ENCODE data around the gene TSEN2. TPM values are rescaled to one million over a fixed set of nuclear protein-coding genes. Genes with fewer than 3 reads are reported as not detected.

The TSEN2 gene
- total and polyA plus RNA-seq, 2 of the 4 experiments (the other 2 are of a cell fraction), result 9.5 to 14.2 TPM

GRCh38 chr3:12495749-12496452 lies 11.6 kb downstream of the TSEN2 start:
- intact Hi-C loops (cut with micrococcal nuclease) (no loop called here), dilution Hi-C loops (cut with HindIII; ENCODE audit: low sequenced_read_pairs, unreplicated experiment) (no loop called here), in situ Hi-C loops (cut with MboI; ENCODE audit: low sequenced_read_pairs) (no loop called here)
- Histone ChIP-seq H2BK5ac (ENCODE audit: low read depth, low read length, poor library complexity, severe bottlenecking) (no peak overlapping the region), H2BK15ac (ENCODE audit: low read depth, low read length) (no peak overlapping the region), H2AK9ac (replicated peaks; ENCODE audit: low read depth, low read length, poor library complexity) (no peak overlapping the region), H3K14ac (replicated peaks; ENCODE audit: low read depth, low read length) (no peak overlapping the region), H3K9ac (ENCODE audit: low read depth, low read length) (no peak overlapping the region), H3K79me1 (ENCODE audit: low read depth in 1 of 2, low read length in 2 of 2) (no peaks in the 10 kb centered on the region; a peak in 1 of 4 replicates), H3K18ac (ENCODE audit: low read depth, low read length) (no peak overlapping the region), H4K20me1 (ENCODE audit: insufficient read depth, low read length) (no peaks in the 10 kb centered on the region), H3K4me3 (ENCODE audit: insufficient read depth, low read depth, low read length) (no peak overlapping the region), H3K36me3 (ENCODE audit: control insufficient read depth, insufficient read depth, low read length) (peaks cover 17% of the 10 kb centered on the region), H3K9me3 (ENCODE audit: control insufficient read depth, insufficient read depth, low read length) (no peaks in the 10 kb centered on the region), H3K4me1 (ENCODE audit: control insufficient read depth, insufficient read depth, low read length) (no peaks in the 10 kb centered on the region), H2BK20ac (ENCODE audit: low read depth, low read length) (no peak overlapping the region), H2AK5ac (ENCODE audit: low read depth, low read length) (no peak overlapping the region), H3K27me3 (ENCODE audit: control insufficient read depth, insufficient read depth, low read length) (no peaks in the 10 kb centered on the region), H4K8ac (ENCODE audit: low read depth in 2 of 2, low read length in 2 of 2) (no peak overlapping the region), H3K56ac (ENCODE audit: extremely low read depth, insufficient read depth, low read length) (no peak overlapping the region), H4K91ac (ENCODE audit: insufficient read depth, low read depth, low read length) (no peak overlapping the region), H2BK120ac (ENCODE audit: low read depth, low read length) (no peak overlapping the region), H3K9me1 (ENCODE audit: insufficient read depth, low read length) (peaks cover 7% of the 10 kb centered on the region), H2AFZ (replicated peaks; ENCODE audit: low read length, poor library complexity) (no peak overlapping the region), H3K23ac (ENCODE audit: low read depth, low read length) (no peak overlapping the region), H3K4me2 (ENCODE audit: low read depth, low read length) (no peak overlapping the region), H3K27ac (ENCODE audit: insufficient read depth, low read length) (no peak overlapping the region), H3K4ac (ENCODE audit: low read depth, low read length) (no peak overlapping the region), H4K5ac (ENCODE audit: low read depth, low read length) (no peak overlapping the region)
- DNase-seq (no peak), ATAC-seq (ENCODE audit: low read depth) (no peak)
- ChIA-PET CTCF (interaction anchor here (0.7 kb wide), 1 partner anchor 43 kb away, joined by 3 read pairs; no protein-coding TSS in a partner anchor), POLR2A (ENCODE audit: unreplicated experiment) (interaction anchor here (0.8 kb wide), 1 partner anchor 68 kb away, joined by 9 read pairs; no protein-coding TSS in a partner anchor)
- TF ChIP-seq CHD1 (IDR thresholded peaks at IDR 0.05; ENCODE audit: low read depth, low read length), result no peak
- no peak for TF ChIP-seq CTCF (conservative IDR thresholded peaks at IDR 0.05; ENCODE audit: low read depth, low read length)
- TF ChIP-seq SMC3 (IDR thresholded peaks at IDR 0.05; ENCODE audit: low read depth, low read length), result no peak
- WGBS, 2 experiments (ENCODE audit: extremely low coverage in 2 of 2, insufficient read length in 1 of 2), result 100% methylated on average over 1 of the region's 8 CpGs; no CpG with 5 or more reads in 1 of the 2 experiments
- BruUV-seq (replicated peaks), result no TSS peak

Data from IMR-90 (cell line).